Stomach (tissue), 9 donors: Measurements from ENCODE around the gene TXNDC5. TPM values are rescaled to one million over a fixed set of nuclear protein-coding genes. Genes with fewer than 3 reads are reported as not detected.

ENCODE experiments used
- DNase-seq, 2 donors: peaks; one replicate each; pipeline versions ENCODE4 v3.0.0 to v3.0.0-alpha.2; 2013 to 2019
- H3K27ac ChIP-seq, 5 donors: fragments of 200-600 bp in 4 of 5; sonication (generic) in 4 of 5; one replicate each; pipeline ENCODE4 v1.5.1; 2013 to 2019; ENCODE audit warnings: mild to moderate bottlenecking in 1 of 5, moderate library complexity in 1 of 5
- H3K27me3 ChIP-seq, 3 donors: fragments of 200-600 bp; sonication (generic); one replicate each; pipeline ENCODE4 v1.5.1; 2017 to 2019; ENCODE audit warnings: mixed run types in 1 of 3
- H3K36me3 ChIP-seq, 4 donors: fragments of 200-600 bp; sonication (generic); 1 replicate in 3 of 4; 2 replicates in 1 of 4; pipeline ENCODE4 v1.5.1; 2016 to 2019
- H3K4me1 ChIP-seq, 4 donors: fragments of 200-600 bp; sonication (generic); one replicate each; pipeline ENCODE4 v1.5.1; 2016 to 2019
- H3K4me3 ChIP-seq, 4 donors: fragments of 200-600 bp; sonication (generic) in 3 of 4; one replicate each; pipeline ENCODE4 v1.5.1; 2016 to 2019; ENCODE audit warnings: mild to moderate bottlenecking in 1 of 4
- H3K9me3 ChIP-seq, 4 donors: fragments of 200-600 bp; sonication (generic); one replicate each; pipeline ENCODE4 v1.5.1; 2016 to 2019
- CTCF ChIP-seq, 7 experiments: fragments of 450-650 bp in 4 of 7; fragments of 200-600 bp in 3 of 7; sonication (generic) in 3 of 7; IDR thresholded peaks; one replicate each; pipeline ENCODE4 v1.5.1; 2016 to 2019; ENCODE audit warnings: antibody characterized with exemption in 7 of 7, control low read depth in 2 of 7, mild to moderate bottlenecking in 1 of 7
- EP300 ChIP-seq: sonication (generic); formaldehyde crosslinking; IDR thresholded peaks from one replicate; pipeline ENCODE4 v1.6.1; 2017; ENCODE audit warnings: antibody characterized with exemption
- POLR2A ChIP-seq, 4 donors: fragments of 450-650 bp; IDR thresholded peaks; one replicate each; pipeline ENCODE4 v1.6.1; 2016; ENCODE audit warnings: antibody characterized with exemption in 4 of 4, control low read depth in 2 of 4, mild to moderate bottlenecking in 1 of 4, moderate library complexity in 1 of 4
- POLR2AphosphoS5 ChIP-seq, 3 donors: sonication (generic); formaldehyde crosslinking; IDR thresholded peaks; one replicate each; pipeline ENCODE4 v1.6.1; 2016; ENCODE audit warnings: antibody characterized with exemption in 3 of 3
- whole genome bisulfite sequencing, 5 donors: extraction: QIAGEN DNeasy Blood & Tissue Kit in 3 of 5; methylation state at CpG; one replicate each; pipeline versions ENCODE4 v1.1.5 to v1.1.7; 2013 to 2018; 5-methylcytosine and 5-hydroxymethylcytosine counted together
- intact Hi-C: fragments of 100-400 bp; cut with DNase I; formaldehyde crosslinking; loops from one replicate; pipeline ENCODE4 v1.15.1; 2023; ENCODE audit warnings: low total_unique reads
- polyA plus RNA-seq, 3 donors: library from polyadenylated mRNA; stranded (reverse); fragments of 200-250 nt; gene quantifications; one replicate each; pipeline ENCODE4 v1.2.3, GENCODE V29; 2013
- total RNA-seq, 5 donors: library from RNA; depleted of rRNA; stranded (reverse); fragments of >200 nt; gene quantifications; one replicate each; pipeline versions ENCODE4 v1.1.0 to v1.2.3, GENCODE V29; 2014 to 2016
- donor health status: healthy with polysubstance abuse.
- donor health status: Bipolar disorder and iron deficiency.
- donor health status: healthy.

Gene TXNDC5
- total and polyA plus RNA-seq, 8 donors: 27.4 to 260 (median 48.2) TPM

- Histone ChIP-seq H3K27me3 (no peaks in the 10 kb centered on the region), H3K27ac (no peak overlapping the region), H3K9me3 (no peaks in the 10 kb centered on the region), H3K36me3 (peaks cover 81 to 100% (median 100%) of the 10 kb centered on the region in 4 donors), H3K4me3 (no peak overlapping the region), H3K4me1 (no peaks in the 10 kb centered on the region)
- intact Hi-C loops: no loop called here
- no peak for DNase-seq
- TF ChIP-seq POLR2AphosphoS5 (IDR thresholded peaks at IDR 0.05): no peak
- no peak for TF ChIP-seq EP300
- no peak for TF ChIP-seq CTCF (IDR thresholded peaks at IDR 0.05)
- no peak for TF ChIP-seq POLR2A (IDR thresholded peaks at IDR 0.05)
- WGBS, 5 donors: 94 to 97% (median 96%) methylated on average over 20 to 21 of the region's 21 CpGs
These were observed 23.2 kb downstream of the TXNDC5 start for GRCh38 chr6:7887278-7887991.

GRCh38 chr6:7886132-7886531 lies 24.5 kb downstream of the TXNDC5 start:
- no peak for TF ChIP-seq POLR2AphosphoS5 (IDR thresholded peaks at IDR 0.05)
- no peak for TF ChIP-seq EP300
- TF ChIP-seq POLR2A (IDR thresholded peaks at IDR 0.05): no peak
- no peak for TF ChIP-seq CTCF (IDR thresholded peaks at IDR 0.05)
- no peaks in the 10 kb centered on the region for H3K27me3 ChIP-seq
- WGBS, 5 donors: 94 to 100% (median 95%) methylated on average over 3 of the region's 3 CpGs
- H3K36me3 ChIP-seq: peaks cover 79 to 100% (median 99%) of the 10 kb centered on the region in 4 donors
- intact Hi-C loops: no loop called here
- H3K27ac ChIP-seq: no peak overlapping the region
- no peaks in the 10 kb centered on the region for H3K4me1 ChIP-seq
- no peak for DNase-seq
- H3K4me3 ChIP-seq: no peak overlapping the region
- no peaks in the 10 kb centered on the region for H3K9me3 ChIP-seq

GRCh38 chr6:7883381-7883780 lies 27.2 kb downstream of the TXNDC5 start:
- Histone ChIP-seq H3K9me3 (no peaks in the 10 kb centered on the region), H3K27ac (no peak overlapping the region), H3K4me3 (no peak overlapping the region), H3K36me3 (peaks cover 71 to 98% (median 96%) of the 10 kb centered on the region in 4 donors), H3K27me3 (no peaks in the 10 kb centered on the region), H3K4me1 (no peaks in the 10 kb centered on the region)
- DNase-seq: no peak
- TF ChIP-seq CTCF (IDR thresholded peaks at IDR 0.05) (no peak), POLR2AphosphoS5 (IDR thresholded peaks at IDR 0.05) (no peak), EP300 (no peak), POLR2A (IDR thresholded peaks at IDR 0.05) (no peak)
- intact Hi-C loops: no loop called here
- 84 to 88% (median 84%) methylated on average over 8 of the region's 8 CpGs for WGBS, 5 donors

- 76 to 88% (median 79%) methylated on average over 19 of the region's 19 CpGs for WGBS, 5 donors
- Histone ChIP-seq H3K36me3 (peaks cover 64 to 93% (median 89%) of the 10 kb centered on the region in 4 donors), H3K4me1 (no peaks in the 10 kb centered on the region)
These were observed 27.9 kb downstream of the TXNDC5 start for GRCh38 chr6:7882505-7883257.

More at GRCh38 chr6:7882505-7883257, 27.9 kb downstream of the TXNDC5 start:
- no peak for TF ChIP-seq EP300
- TF ChIP-seq CTCF (IDR thresholded peaks at IDR 0.05): no peak
- TF ChIP-seq POLR2AphosphoS5 (IDR thresholded peaks at IDR 0.05): no peak
- no peak for TF ChIP-seq POLR2A (IDR thresholded peaks at IDR 0.05)
- DNase-seq: no peak
- intact Hi-C loops: no loop called here
- H3K9me3 ChIP-seq: no peaks in the 10 kb centered on the region
- H3K27me3 ChIP-seq: no peaks in the 10 kb centered on the region
- H3K27ac ChIP-seq: no peak overlapping the region
- no peak overlapping the region for H3K4me3 ChIP-seq
